SH-SY5Y (cell line): ENCODE measurements around the gene TRIAP1.

Experiments used
- GATA2 ChIP-seq: IDR thresholded peaks from 2 replicates; pipeline ENCODE4 v1.6.1; 2011; ENCODE audit warnings: mild to moderate bottlenecking, low read depth, low read length
- GATA3 ChIP-seq: IDR thresholded peaks from 2 replicates; pipeline ENCODE4 v1.6.1; 2011; ENCODE audit warnings: low read depth, mild to moderate bottlenecking, low read length, moderate library complexity

TRIAP1 gene

GRCh38 chr12:120445911-120446843 is at the start of gene TRIAP1, which contains the start of gene GATC:
TSS of gene TRIAP1 (minus strand) at chr12:120446384. CDS start at chr12:120446372, 12 bp downstream.
TSS of gene GATC (plus strand) at chr12:120446444. CDS start at chr12:120446481, 37 bp downstream.
- TF ChIP-seq GATA3 = no peak
- TF ChIP-seq GATA2 = no peak

- TF ChIP-seq GATA3 (no peak), GATA2 (no peak)
Observed at GRCh38 chr12:120495186-120495730, 49.1 kb upstream of the TRIAP1 start.

GRCh38 chr12:120490833-120491512 is 44.8 kb upstream of the TRIAP1 start:
- no peak for TF ChIP-seq GATA3
- no peak for TF ChIP-seq GATA2

- TF ChIP-seq GATA3 (no peak), GATA2 (no peak)
Observed at GRCh38 chr12:120490325-120490724, 44.1 kb upstream of the TRIAP1 start.

- TF ChIP-seq GATA3 (no peak), GATA2 (no peak)
Observed at GRCh38 chr12:120489018-120489417, 42.8 kb upstream of the TRIAP1 start.

- TF ChIP-seq GATA2 (no peak), GATA3 (no peak)
Observed at GRCh38 chr12:120488057-120488640, 42.0 kb upstream of the TRIAP1 start.

GRCh38 chr12:120485961-120486881 is 40.0 kb upstream of the TRIAP1 start:
- TF ChIP-seq GATA2 (peak; percentile 23; the same call in 1 of the 2 replicates), GATA3 (no peak)

- TF ChIP-seq GATA3 (no peak), GATA2 (no peak)
Observed at GRCh38 chr12:120483621-120484020, 37.4 kb upstream of the TRIAP1 start.

- no peak for TF ChIP-seq GATA2
- TF ChIP-seq GATA3 = no peak
Observed at GRCh38 chr12:120481022-120481767, 35.0 kb upstream of the TRIAP1 start.

GRCh38 chr12:120480211-120480610 is 34.0 kb upstream of the TRIAP1 start:
- TF ChIP-seq GATA2 = no peak
- no peak for TF ChIP-seq GATA3

- TF ChIP-seq GATA3 (no peak), GATA2 (no peak)
Observed at GRCh38 chr12:120479458-120479857, 33.3 kb upstream of the TRIAP1 start.

GRCh38 chr12:120475643-120476042 is 29.5 kb upstream of the TRIAP1 start:
- TF ChIP-seq GATA3 (no peak), GATA2 (no peak)
